ENCODE data around the gene ZNF546.
"Not testable (repeated sequence)": the region's sequence is repeated elsewhere in the genome, so short reads cannot be mapped to it uniquely, and the experiment has no call there.

The ZNF546 gene

GRCh38 chr19:39996811-39997637, at the start of gene ZNF546:
TSS of gene ZNF546 (plus strand) at chr19:39997060. CDS start at chr19:39998327, 1,267 bp downstream.
- peak; percentile 76 for DNase-seq

GRCh38 chr19:39949026-39949747, 47.7 kb upstream of the ZNF546 start:
- DNase-seq: no peak

GRCh38 chr19:39951065-39951650, 45.7 kb upstream of the ZNF546 start:
- no peak for DNase-seq

DNA sequence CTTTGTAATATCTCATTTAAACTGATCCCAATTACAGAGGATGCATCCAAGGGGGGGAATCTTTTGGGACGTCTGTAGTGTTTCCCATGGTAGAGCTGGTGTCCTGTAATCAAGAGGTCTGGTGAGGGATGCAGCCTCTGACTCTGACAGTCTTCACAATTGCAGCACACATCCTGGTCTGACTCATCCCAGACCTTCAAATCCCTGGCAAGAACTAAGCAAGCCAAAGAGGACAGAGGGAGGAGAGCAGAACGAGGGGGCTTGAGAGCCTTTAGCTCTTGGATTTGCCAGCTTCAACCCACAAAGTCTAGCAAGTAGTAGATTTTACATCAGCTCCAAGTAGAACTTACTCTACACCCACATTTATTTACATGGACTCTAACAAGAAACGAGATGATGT, 45.2 kb upstream of the ZNF546 start:
- DNase-seq: no peak

DNA sequence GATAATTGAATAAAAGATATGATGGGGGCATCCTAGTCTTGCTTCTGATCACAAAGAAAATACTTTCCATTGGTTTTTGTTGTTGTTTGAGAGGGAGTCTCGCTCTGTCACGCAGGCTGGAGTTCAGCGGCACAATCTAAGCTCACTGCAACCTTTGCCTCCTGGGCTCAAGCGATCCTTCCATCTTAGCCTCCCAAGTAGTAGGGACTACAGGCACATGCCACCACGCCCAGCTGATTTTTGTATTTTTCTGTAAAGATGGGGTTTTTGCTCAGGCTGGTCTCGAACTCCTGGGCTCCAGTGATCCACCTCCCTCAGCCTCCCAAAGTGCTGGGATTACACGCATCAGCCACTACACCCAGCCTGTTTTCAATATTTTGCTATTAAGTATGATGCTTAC, 42.9 kb upstream of the ZNF546 start:
- DNase-seq: no peak

GRCh38 chr19:39957886-39958285, 39.0 kb upstream of the ZNF546 start:
- DNase-seq: not testable (repeated sequence)

GRCh38 chr19:39958942-39959341, 37.9 kb upstream of the ZNF546 start:
- not testable (repeated sequence) for DNase-seq

- DNase-seq: not testable (repeated sequence)
Observed at GRCh38 chr19:39959407-39959806, 37.5 kb upstream of the ZNF546 start.

GRCh38 chr19:39963898-39964297, 33.0 kb upstream of the ZNF546 start:
- DNase-seq: no peak

GRCh38 chr19:39966617-39967016, 30.2 kb upstream of the ZNF546 start:
- no peak for DNase-seq

- DNase-seq: no peak
Observed at GRCh38 chr19:39967561-39967960, 29.3 kb upstream of the ZNF546 start.

GRCh38 chr19:39968789-39969188, 28.1 kb upstream of the ZNF546 start:
- DNase-seq: no peak

- DNase-seq: no peak
Observed at GRCh38 chr19:39969266-39969665, 27.6 kb upstream of the ZNF546 start.

DNA sequence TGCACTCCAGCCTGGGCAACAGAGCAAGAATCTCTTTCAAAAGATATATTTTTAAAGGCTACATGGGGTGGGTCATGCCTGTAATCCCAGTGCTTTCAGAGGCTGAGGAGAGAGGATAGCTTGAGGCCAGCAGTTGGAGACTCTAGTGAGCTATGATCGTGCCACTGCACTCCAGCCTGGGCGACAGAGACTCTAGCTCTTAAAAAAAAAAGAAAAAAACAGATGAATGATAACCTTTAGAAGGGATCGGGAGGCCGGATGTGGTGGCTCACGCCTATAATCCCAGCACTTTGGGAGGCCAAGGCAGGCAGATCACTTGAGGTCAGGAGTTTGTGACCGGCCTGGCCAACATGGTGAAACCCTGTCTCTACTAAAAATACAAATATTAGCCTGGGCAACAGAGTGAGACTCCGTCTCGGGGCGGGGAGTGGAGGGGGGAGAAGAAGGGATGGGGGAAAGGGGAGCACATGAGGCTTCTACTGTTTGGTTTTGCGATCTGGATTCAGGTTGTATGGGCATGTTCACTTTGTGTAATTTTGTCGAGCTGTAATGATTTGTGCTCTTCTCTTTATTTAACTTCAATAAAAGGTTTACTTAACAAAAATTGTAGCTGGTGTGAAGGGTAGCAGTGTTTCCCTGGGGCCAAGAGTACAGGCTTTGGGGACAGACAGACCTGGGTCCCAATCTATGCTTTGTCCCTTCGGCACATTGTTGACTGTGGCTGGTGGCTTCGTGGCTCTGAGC, 27.0 kb upstream of the ZNF546 start:
- no peak for DNase-seq

GRCh38 chr19:39970425-39970674, 26.5 kb upstream of the ZNF546 start:
- DNase-seq: peak; percentile 63

- peak; percentile 98 for DNase-seq
Observed at GRCh38 chr19:39970675-39971379, 26.0 kb upstream of the ZNF546 start, which contains the start of gene PSMC4. TSS of gene PSMC4 (plus strand) at chr19:39971165. CDS start at chr19:39971203, 38 bp downstream.

DNA sequence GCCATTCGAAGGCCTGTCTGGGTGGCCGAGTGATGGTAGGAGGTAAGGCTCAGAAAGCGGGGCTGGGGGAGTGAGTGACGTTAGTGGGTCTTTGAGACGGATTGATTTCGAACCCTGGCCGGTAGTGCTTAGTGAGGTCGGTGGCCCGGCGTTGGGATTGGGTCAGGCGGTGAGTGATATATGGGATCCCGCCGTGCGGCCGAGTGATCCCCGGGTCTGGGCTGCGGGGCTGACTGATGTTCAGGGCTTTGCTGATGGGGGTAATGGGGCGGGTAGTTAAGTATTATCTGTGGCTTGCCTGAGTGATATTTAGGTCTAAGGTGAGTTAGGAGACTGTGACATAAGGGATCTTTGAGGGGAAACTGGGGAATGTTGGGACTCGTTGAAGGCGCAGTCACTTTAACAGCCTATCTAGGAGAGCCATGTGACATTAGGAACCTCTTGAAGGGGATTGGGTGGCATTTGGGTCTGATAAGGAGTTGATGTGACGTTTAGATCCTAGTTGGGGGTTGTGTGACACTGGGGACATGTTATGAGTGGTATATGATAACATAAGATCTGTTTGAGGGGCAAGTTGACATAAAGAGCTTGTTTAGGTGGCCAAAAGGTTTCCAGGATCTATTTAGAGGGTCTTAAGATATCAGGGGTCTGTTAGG, 25.4 kb upstream of the ZNF546 start:
- DNase-seq: no peak

- DNase-seq: no peak
Observed at GRCh38 chr19:39974377-39975155, 22.3 kb upstream of the ZNF546 start.

DNA sequence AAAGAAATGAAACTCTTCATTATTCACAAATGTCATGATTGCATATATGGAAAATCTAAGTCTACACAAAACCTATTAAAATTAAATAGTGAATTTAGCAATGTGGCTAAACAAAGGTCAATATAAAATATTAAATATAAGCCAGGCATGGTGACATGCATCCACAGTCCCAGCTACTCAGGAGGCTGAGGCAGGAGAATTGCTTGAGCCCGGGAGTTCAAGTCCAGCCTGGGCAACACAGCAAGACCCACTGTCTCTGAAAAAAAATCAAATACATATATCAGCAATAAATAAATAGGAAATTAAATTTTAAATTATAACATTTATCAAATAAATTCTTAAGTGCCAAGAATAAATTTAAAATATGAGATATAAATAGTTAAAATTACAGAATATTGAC, 14.0 kb upstream of the ZNF546 start:
- no peak for DNase-seq

GRCh38 chr19:39983695-39984300, 13.1 kb upstream of the ZNF546 start:
- DNase-seq: no peak

GRCh38 chr19:39986643-39987042, 10.2 kb upstream of the ZNF546 start:
- DNase-seq: no peak
